Measurements from ENCODE around the gene TAS1R1. TPM values are rescaled to one million over a fixed set of nuclear protein-coding genes. Genes with fewer than 3 reads are reported as not detected.

Gene TAS1R1
- total RNA-seq, 1 experiment from 2014 or later: not detected

GRCh38 chr1:6591222-6591621 is 36.1 kb downstream of the TAS1R1 start:
- no peaks in the 10 kb centered on the region for H3K4me1 ChIP-seq (ENCODE audit: control insufficient read depth, insufficient read depth, low read length)
- DNase-seq (ENCODE audit: low read depth, low spot score): no peak
- no TSS peak for BruUV-seq (replicated peaks)
- ChIA-PET POLR2A (no interaction called here), CTCF (no interaction called here)
- H3K36me3 ChIP-seq (ENCODE audit: control insufficient read depth, insufficient read depth, low read length): peaks cover 2% of the 10 kb centered on the region; the same call in 1 of the 2 replicates
- H3K4me3 ChIP-seq (ENCODE audit: low read depth in 2 of 2, low read length in 2 of 2): no peak overlapping the region
- H3K27ac ChIP-seq (ENCODE audit: low read length): no peak overlapping the region
- no peak for TF ChIP-seq POLR2AphosphoS5 (IDR thresholded peaks at IDR 0.05; ENCODE audit: low read depth, low read length)
- TF ChIP-seq REST (IDR thresholded peaks at IDR 0.05; ENCODE audit: insufficient read depth in 1 of 2, low read depth in 2 of 2, low read length in 1 of 2): no peak
- TF ChIP-seq TCF7L2 (IDR thresholded peaks at IDR 0.05; ENCODE audit: low read depth, low read length): no peak
- no peak for TF ChIP-seq SIN3A (IDR thresholded peaks at IDR 0.05; ENCODE audit: borderline replicate concordance, insufficient read depth, low read depth, low read length)
- no peak for TF ChIP-seq CTCF (IDR thresholded peaks at IDR 0.05)
- H3K9me3 ChIP-seq (ENCODE audit: control insufficient read depth, insufficient read depth, low read depth, low read length): no peaks in the 10 kb centered on the region
- intact Hi-C loops (cut with micrococcal nuclease; ENCODE audit: unreplicated experiment) (no loop called here), in situ Hi-C loops (cut with HindIII; ENCODE audit: low pct_unique_long_range_greater_than_20kb, low sequenced_read_pairs) (no loop called here)
- no peaks in the 10 kb centered on the region for H3K27me3 ChIP-seq (ENCODE audit: control insufficient read depth, insufficient read depth, low read length)
- ATAC-seq: no peak

- ATAC-seq (no peak), DNase-seq (ENCODE audit: low read depth, low spot score) (no peak)
- TF ChIP-seq POLR2AphosphoS5 (IDR thresholded peaks at IDR 0.05; ENCODE audit: low read depth, low read length) (no peak), REST (IDR thresholded peaks at IDR 0.05; ENCODE audit: insufficient read depth in 1 of 2, low read depth in 2 of 2, low read length in 1 of 2) (no peak), TCF7L2 (IDR thresholded peaks at IDR 0.05; ENCODE audit: low read depth, low read length) (no peak), CTCF (IDR thresholded peaks at IDR 0.05) (no peak), SIN3A (IDR thresholded peaks at IDR 0.05; ENCODE audit: borderline replicate concordance, insufficient read depth, low read depth, low read length) (no peak)
- no peaks in the 10 kb centered on the region for H3K4me1 ChIP-seq (ENCODE audit: control insufficient read depth, insufficient read depth, low read length)
- H3K27me3 ChIP-seq (ENCODE audit: control insufficient read depth, insufficient read depth, low read length): no peaks in the 10 kb centered on the region
- no peak overlapping the region for H3K27ac ChIP-seq (ENCODE audit: low read length)
- CTCF ChIA-PET: no interaction called here
- POLR2A ChIA-PET: interaction anchor here (0.6 kb wide), 1 partner anchor 12 kb away, joined by 3 read pairs; the partner anchor contains the start of gene ZBTB48
- in situ Hi-C loops (cut with HindIII; ENCODE audit: low pct_unique_long_range_greater_than_20kb, low sequenced_read_pairs): no loop called here
- no peak overlapping the region for H3K4me3 ChIP-seq (ENCODE audit: low read depth in 2 of 2, low read length in 2 of 2)
- H3K9me3 ChIP-seq (ENCODE audit: control insufficient read depth, insufficient read depth, low read depth, low read length): no peaks in the 10 kb centered on the region
- intact Hi-C loops (cut with micrococcal nuclease; ENCODE audit: unreplicated experiment): no loop called here
- no TSS peak for BruUV-seq (replicated peaks)
- peaks cover 2% of the 10 kb centered on the region; the same call in 1 of the 2 replicates for H3K36me3 ChIP-seq (ENCODE audit: control insufficient read depth, insufficient read depth, low read length)
These were observed 36.5 kb downstream of the TAS1R1 start for GRCh38 chr1:6591644-6592043.

Measured in Panc1 (cell line).